GM21390 (cell line): ENCODE results near the gene S100A14.
A peak's percentile ranks its signal among the peaks of the same experiment; 100 is the strongest.

Experiments used
- ATAC-seq: cut with Tn5 transposase; IDR thresholded peaks from one replicate; pipeline ENCODE4 v1.9.1; 2021; ENCODE audit not compliant: unreplicated experiment

S100A14 gene

GRCh38 chr1:153639280-153639679 lies 23.2 kb upstream of the S100A14 start:
- ATAC-seq = no peak

- ATAC-seq = no peak
These were observed 22.1 kb upstream of the S100A14 start for GRCh38 chr1:153638261-153638660.

GRCh38 chr1:153636312-153636711 lies 20.2 kb upstream of the S100A14 start:
- ATAC-seq = no peak

- no peak for ATAC-seq
These were observed 19.7 kb upstream of the S100A14 start for GRCh38 chr1:153635872-153636271.

- ATAC-seq = peak; percentile 86
These were observed 17.9 kb upstream of the S100A14 start, which contains the start of gene CHTOP for GRCh38 chr1:153633754-153634665. Gene CHTOP (plus strand): TSS chr1:153634066. CDS start chr1:153636589, 2,523 bp downstream.

- ATAC-seq = no peak
These were observed 17.1 kb upstream of the S100A14 start for GRCh38 chr1:153633161-153633753.

- ATAC-seq = no peak
These were observed 15.2 kb upstream of the S100A14 start for GRCh38 chr1:153631047-153632022.

GRCh38 chr1:153630384-153630783 lies 14.3 kb upstream of the S100A14 start:
- no peak for ATAC-seq

- ATAC-seq = no peak
These were observed 13.8 kb upstream of the S100A14 start for GRCh38 chr1:153629971-153630370.

GRCh38 chr1:153629343-153629665 lies 13.2 kb upstream of the S100A14 start:
- no peak for ATAC-seq

GRCh38 chr1:153628638-153629342 lies 12.7 kb upstream of the S100A14 start:
- ATAC-seq = no peak

- no peak for ATAC-seq
These were observed 11.8 kb upstream of the S100A14 start, which contains the start of gene S100A1 for GRCh38 chr1:153627715-153628626. Gene S100A1 (plus strand): TSS chr1:153628434. CDS start chr1:153630522, 2,088 bp downstream.

- no peak for ATAC-seq
These were observed 11.0 kb upstream of the S100A14 start, which contains the start of gene S100A13 for GRCh38 chr1:153626904-153627714. Gene S100A13 (minus strand): TSS chr1:153627505. CDS start chr1:153626472, 1,033 bp downstream.

GRCh38 chr1:153626477-153626903 lies 10.4 kb upstream of the S100A14 start:
- no peak for ATAC-seq

GRCh38 chr1:153624965-153625611 lies 9.0 kb upstream of the S100A14 start:
- no peak for ATAC-seq

- no peak for ATAC-seq
These were observed 7.0 kb upstream of the S100A14 start for GRCh38 chr1:153623101-153623500.

- no peak for ATAC-seq
These were observed 3.0 kb upstream of the S100A14 start for GRCh38 chr1:153619171-153619570.

GRCh38 chr1:153617663-153618062 lies 1.5 kb upstream of the S100A14 start:
- no peak for ATAC-seq
